Measurements from ENCODE around the gene TACSTD2.
"Not testable (repeated sequence)": the region's sequence is repeated elsewhere in the genome, so short reads cannot be mapped to it uniquely, and the experiment has no call there.

The TACSTD2 gene

DNA sequence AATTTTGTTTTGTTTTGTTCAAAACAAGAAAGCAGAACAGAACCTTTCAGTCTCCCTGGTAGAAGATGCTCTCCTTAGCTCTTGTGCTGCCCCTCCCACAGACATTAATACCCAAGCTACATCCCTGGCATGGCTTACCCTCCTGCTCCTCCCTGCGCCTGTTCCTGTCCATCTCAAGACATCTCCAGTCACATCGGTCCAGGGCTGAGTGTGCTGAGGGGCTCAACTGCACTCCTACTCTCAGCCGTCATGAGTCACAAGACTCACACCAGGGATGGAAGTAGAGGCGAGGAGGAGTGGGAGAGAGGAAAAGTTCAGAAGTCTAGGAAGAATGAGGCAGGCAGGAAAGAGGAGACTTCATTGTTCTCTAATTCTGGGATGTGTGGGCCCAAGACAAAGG, 9.2 kb upstream of the TACSTD2 start:
- DNase-seq = no peak

DNA sequence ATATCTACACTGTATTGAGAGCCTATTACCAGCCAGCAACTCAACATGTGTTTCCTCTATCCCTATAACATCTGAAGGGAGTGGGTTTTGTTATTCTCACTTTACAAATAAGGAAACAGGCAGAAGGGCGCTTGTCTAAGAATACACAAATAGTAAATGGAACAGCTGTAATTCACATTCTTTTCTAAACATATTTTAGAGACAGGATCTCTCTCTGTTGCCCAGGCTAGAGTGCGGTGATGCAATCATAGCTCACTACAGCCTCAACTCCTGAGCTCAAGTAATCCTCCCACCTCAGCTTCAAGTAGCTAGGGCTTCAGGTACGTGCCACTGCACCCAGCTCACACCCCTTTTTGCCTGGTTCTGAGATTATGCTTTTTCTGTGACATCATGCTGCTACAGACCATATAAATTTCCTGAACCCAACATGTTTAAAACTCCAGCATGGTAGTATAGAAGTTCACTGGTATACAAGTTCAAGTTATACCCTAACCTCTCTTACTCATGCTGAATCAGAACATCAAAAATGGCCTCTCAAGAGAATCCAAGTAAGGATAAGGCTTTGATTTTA, 8.6 kb upstream of the TACSTD2 start:
- DNase-seq = no peak

DNA sequence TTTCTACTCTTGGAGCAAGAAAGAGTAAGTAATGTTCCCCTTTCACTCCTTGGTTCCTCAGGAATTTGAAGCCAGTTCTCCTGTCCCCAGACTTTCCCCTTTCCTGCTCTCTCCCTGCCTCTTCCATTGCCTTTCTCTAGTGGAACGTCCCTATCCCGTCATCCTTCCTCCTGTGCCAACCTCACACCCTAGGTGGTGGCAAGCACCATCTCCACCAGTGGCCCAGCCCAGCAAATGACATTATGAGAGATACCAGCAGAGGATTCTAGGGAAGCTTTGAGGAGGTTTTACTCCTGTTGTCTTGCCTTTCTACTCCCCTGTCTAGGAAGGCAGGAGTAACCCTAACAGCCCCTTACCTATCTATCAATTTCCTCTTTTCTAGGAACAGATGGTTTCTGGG, 8.1 kb upstream of the TACSTD2 start:
- DNase-seq = no peak

DNA sequence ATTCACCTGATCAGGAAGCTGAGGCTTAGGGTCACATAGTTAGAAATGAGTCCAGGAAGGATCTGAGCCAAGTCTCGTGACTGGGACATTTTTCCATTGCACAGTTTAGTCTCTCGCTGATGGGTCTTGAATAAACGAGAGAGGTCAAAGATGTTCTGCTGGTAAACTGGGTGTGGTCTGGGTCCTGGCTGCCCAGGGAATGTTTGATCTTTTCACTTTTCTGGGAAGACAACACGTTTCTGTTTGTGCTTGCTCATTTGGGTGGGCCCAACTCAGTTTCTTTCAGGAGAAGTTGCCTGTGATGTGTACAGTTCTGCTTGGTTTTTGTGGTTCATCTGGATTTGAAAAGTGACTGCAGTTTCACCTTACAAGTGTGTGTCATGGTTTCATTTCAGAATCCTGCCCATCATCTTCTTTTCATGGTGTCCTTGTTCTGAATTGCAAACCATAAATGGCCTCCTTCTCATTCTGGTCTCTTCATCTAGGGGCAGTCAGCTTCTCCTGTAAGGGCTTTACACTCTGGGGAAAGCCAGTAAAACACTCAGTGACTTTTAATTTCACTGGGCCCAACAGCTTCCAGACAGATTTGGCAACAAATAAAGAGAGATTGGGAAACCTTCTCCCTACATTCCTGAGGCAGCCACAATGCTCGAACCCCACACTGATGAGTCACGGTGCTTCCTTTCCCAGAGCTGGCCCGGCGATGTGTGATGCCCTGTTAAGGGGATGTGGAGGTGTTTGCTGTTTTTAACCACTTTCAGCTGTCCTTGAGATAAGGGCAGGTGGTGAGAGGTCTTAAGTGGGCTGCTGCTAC, 7.2 kb upstream of the TACSTD2 start:
- DNase-seq = no peak

DNA sequence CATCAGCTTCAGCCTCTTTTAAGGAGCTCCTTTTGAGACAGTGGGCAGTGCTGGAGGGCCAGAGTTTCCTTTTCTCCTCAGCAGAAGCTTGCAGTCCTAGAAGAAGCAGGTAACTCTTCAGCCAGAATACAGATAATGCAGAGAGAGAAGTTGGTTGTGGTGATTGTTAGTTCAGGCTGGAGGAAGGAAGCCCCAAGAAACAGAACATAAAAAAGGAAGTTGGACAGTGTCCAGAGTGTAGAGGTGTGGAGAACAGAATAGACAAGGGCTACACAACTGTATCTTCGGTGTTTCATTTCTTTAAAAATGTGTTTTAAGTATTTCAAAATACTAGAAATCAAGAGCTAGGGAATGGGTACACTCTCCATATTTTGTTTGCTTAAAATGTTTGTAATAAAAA, 6.4 kb upstream of the TACSTD2 start:
- DNase-seq = no peak

DNA sequence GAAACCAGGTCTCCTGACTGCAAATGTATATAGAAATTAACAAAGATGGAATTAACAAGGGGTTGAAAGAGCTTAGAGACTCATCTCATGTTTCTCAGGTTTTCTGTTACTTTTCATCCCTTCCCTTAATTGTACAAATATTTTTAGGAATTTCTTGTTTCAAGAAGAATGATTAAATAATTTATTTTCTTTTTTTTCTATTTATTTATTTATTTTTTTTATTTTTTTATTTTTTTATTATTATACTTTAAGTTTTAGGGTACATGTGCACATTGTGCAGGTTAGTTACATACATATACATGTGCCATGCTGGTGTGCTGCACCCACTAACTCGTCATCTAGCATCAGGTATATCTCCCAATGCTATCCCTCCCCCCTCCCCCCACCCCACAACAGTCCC, 5.1 kb upstream of the TACSTD2 start:
- DNase-seq = not testable (repeated sequence)

DNA sequence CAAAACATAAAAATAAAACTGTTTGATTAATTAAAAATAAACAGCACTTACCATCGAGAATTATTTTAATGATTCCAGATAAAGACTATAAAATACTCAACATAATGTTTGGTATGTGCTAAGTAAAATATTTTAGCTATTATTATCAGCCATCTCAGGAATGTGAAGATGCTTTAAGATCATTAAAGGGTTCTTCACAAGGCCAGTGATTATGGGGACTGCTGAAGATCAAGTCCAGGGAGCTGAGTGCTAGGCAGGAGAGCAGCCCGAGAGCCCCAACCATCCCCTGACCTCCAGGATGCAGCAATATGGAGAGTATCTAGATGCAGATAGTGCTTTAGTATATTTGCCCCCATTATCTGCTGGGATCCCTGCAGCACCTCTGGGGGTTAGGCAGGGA, 4.6 kb upstream of the TACSTD2 start:
- DNase-seq = no peak

DNA sequence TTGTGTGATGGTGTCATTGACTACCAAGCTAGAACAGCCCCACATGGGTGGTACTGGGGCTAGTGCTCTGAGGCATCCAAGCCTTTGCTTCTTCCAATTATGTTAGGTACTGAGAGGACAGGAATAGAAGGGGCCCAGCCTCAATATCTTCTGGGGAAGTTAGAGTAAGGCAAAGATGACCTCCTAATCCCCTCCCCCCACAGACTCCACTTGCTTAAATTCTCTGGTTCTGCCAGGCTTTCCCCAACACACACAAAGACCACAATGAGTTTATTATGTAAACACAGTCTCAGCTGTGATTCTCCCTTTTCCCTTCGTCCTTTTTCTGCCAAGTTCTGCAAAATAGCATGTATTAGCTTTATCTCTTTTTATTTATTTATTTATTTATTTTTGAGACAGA, 3.1 kb upstream of the TACSTD2 start:
- no peak for DNase-seq

DNA sequence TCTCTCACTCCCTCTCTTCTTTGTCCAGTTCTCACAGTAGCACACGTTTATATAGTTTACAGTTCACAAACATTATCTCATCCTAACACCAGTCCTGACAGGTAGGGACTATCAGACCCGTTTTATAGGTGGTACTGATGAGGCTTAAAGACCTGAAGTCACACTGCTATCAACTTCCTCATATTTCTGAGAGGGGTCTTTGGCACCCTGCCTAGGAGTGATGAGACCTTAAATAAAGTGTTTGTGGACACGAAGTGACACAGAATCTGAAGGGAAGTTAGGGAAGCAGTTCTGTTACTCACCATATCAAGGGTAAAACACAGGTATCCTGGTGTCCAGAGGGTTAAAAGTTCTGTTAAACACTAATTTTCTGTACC, 590 bp upstream of the TACSTD2 start:
- no peak for DNase-seq

DNA sequence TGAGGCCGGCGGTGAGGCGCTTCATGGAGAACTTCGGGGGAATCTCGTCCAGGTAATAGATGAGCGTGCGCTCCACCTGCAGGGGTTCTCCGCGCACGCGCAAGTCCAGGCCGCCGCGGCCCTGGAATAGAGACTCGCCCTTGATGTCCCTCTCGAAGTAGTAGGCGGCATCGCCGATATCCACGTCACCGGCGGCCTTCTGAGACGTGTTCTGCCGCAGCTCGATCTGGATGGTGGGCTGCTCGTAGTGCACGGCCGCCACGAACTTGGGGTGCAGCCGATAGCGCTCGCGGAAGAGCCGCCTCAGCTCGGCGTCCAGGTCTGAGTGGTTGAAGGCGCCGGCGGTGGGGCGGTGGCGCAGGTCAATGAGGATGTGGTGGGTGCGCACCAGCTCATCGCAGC, 726 bp downstream of the TACSTD2 start:
- no peak for DNase-seq

DNA sequence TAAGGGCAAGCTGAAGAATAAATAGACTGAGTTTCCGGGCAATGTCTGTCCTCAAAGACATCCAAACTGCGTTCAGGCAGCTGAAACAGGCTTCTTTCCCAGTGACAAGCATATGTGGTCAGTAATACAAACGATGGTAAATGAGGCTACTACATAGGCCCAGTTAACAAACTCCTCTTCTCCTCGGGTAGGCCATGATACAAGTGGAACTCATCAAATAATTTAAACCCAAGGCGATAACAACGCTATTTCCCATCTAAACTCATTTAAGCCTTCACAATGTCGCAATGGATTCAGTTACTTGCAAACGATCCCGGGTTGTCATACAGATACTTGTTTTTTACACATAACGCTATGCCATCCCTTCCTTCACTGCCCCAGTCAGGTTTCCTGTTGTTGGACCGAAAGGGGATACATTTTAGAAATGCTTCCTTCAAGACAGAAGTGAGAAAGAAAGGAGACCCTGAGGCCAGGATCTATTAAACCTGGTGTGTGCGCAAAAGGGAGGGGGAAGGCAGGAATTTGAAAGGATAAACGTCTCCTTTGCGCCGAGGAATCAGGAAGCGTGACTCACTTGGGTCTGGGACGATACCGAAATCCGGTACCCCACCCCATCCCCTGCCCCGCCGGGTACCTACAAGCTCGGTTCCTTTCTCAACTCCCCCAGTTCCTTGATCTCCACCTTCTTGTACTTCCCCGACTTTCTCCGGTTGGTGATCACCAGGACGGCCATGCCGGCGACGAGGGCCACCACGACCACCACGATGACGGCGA, 1.3 kb downstream of the TACSTD2 start:
- DNase-seq = no peak

DNA sequence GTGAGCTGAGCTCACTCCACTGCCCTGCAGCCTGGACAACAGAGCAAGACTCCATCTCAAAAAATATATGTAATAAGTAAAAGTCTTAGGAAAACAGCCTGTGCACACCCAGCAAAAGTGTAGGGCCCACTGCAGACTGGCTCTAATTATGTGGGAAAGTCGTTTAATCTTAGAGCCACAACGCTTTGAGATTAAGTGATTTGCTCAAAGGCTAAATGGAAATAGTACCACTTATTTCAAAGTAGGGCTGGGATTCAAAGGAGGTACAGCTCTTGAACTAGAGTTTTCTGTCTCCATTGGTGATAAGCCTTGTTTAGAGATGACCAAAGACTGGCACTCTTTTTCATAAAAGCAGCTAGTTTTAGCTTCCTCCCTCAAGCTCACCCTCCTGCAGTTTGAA, 2.2 kb downstream of the TACSTD2 start:
- no peak for DNase-seq

DNA sequence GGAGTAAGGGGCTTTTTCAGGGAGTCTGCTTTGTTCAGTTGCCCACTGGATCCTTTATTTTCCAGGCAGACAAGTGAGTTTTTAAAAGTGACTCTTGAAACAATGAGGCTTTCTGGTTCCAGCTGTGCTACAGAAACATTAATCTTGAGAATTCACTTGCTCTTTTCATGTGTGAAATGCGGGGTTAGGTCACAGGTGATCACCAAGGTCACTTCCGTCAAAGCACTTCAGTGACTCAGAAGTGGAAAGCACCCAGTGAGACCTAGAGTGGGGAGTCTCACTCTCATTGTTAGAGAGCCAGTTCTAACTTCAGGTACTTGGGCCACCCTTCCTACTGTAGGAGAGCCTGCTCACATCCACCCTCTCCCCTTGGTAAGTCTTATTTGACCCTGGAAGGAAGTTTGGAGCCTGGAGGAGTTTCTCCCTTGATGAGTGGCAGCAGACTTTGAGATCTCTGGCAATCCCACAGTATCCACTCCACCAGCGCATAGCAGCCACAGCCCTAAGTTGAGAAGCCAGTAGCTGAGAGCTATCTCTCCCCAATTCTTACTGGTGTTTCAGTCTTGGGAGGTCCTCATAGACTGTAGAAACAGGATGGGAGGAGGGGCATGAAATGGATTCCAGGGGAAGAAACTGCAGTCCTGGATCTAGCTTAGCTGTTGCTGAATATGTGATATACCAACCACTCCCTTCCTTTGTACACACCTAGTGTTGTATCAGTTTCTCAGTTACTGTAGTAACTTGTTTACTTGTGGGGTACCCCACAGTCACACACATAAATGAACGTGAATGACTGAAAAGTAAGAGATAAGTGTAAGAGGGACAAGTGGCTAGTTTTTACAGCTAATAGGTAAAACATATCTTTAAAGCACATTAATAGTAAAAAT, 3.1 kb downstream of the TACSTD2 start:
- peak; percentile 46 for DNase-seq

DNA sequence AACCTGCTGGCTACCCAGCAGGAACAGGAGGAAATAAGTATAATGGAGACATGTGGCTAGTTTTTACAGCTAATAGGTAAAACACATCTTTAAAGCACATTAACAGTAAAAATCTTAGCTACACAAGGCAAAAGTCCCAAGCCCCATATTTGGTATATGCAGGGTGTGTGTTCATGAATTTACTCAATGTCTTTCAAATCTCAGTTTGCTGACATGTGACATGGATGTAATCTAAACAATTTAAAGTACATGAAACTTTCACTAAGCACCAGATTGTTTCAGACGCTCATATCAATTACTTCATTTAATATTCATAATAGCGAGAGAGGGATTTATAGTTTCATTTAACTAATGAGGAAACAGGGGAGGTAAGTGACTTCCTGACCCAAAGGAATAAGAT, 3.9 kb downstream of the TACSTD2 start:
- no peak for DNase-seq

DNA sequence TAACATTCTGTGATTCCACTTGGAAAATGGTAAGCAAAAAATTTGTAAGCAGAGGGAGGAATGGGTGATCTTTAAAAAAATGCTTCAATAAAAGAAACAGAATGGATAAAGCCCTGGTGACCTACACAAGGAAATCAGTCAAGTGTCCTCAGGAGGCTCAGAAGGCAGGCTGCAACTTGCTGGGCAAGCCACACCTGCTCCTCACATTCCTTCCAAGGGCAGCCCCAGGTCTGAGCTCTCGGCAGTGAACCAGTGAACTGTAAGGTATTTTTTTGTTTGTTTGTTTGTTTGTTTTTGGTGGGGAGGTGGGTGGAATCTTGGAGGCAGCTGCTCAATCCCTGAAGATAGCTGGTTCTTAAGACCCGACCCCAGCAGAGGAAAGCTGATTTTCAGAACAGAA, 4.4 kb downstream of the TACSTD2 start:
- no peak for DNase-seq

DNA sequence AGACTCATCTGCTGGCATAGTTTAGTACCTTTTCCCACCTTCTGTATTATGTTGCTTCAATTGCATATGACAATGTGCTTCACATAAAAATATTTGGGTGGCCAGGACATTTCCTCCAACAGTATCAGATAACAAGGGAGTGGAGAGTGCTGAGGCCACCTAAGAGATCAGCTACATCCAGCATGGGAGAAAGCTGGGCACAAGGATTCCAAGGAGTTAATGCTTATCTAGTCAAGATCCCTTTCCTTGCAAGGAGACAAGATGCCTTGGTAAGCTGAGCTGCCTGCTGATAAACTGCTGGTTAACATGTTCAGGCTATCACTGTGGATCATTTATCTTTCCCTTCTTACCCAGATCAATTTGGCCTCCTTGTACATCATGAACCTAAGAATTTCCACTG, 5.4 kb downstream of the TACSTD2 start:
- no peak for DNase-seq

DNA sequence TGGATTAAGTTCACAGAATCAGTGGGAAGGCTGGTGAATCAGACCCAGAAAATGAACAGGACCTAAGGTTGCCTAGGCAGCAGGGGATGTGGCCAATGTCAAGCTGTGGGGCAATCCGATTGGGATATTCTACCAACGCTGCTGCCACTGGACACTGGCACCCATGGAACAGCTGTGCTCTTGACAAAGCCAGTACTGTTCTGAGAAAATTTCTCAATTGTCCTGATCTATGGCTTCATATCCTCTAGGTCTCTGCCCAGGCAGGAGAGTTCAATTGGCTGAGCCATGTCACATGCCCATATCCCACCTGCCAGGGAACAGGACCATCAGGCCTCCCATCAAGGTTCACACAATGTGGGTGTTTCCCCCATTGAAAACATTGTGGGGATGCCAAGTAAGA, 6.2 kb downstream of the TACSTD2 start:
- DNase-seq = no peak

DNA sequence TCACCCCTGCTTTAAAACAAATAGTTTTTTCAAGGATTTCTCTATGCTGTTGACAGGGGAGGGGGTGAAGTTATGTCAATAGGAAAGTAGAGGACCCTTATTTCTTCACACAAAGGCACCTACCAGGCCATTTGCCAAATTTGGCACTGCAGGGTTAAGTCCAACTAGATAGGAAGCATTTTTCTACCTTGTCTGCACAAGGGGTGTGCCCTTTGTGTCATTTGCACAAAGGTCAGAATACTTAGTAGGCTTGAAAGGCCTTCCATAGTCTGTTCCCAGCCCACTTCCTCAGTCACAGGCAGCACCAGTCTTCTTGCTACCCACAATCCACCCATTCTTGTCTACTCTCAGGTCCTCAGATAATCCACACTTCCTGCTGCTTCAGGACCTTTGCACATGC, 7.0 kb downstream of the TACSTD2 start:
- no peak for DNase-seq

DNA sequence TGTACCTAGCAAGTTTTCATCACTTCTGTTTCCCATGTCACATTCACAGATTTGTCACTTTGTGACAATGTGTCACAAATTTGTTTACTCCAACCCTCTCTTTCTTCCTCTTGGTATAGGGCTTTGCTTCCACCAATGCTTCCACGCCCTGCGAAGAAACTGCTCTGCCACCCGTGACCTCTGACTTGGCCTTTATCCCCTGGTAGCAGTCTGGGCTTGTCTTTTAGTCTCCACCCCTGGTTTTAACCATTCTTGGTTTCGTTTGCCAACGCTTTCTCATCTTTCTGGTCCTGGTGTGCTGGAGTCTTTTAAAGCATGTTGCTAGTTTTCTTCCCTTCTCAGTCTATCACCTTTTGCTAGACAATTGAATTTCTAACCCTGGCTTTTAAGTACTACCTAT, 8.1 kb downstream of the TACSTD2 start:
- DNase-seq = no peak

DNA sequence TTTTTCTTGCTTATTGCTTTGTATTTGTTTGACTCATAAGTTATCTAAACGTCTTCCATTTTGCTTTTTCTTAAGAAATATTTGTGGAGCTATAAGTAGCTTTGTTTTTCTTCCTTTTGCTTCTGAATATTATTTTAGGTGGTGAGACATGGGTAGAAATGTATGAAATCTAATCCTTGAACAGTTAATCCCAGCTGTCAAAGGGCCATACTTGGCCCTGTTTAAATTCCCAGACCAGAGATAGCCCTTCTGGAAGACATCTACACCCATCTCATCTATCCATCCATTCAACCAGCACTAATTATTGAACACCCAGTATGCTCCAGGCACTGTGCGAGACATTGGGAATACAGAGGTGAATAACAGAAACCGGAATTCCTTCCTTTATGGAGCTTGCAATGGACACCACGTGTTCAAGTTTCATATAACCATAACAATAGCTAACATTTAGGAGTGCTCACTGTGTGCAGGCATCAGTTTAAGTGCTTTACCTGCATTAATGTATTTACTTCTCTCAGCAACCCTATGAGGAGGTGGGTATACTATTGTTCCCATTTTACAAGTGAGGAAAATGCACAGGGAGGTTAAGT, 8.7 kb downstream of the TACSTD2 start:
- no peak for DNase-seq

DNA sequence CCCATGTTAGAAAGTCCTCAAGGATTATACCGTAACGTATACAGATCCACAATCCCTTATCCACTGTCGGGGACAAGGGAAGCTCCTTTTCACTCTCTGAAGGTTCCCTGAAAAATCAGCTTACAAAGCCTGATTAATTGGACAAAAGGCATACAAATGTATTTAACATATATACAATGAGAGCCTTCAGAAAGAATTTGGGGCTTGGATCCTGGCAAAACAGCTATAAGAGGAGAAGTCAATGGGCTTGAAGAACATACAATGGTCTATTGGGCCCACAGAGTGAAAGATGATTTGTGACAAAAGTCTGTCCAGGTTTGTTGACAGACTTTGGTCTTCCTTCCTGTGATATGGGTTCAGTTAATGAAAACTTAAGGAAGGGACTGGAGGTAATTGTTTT, 10.7 kb downstream of the TACSTD2 start:
- no peak for DNase-seq

DNA sequence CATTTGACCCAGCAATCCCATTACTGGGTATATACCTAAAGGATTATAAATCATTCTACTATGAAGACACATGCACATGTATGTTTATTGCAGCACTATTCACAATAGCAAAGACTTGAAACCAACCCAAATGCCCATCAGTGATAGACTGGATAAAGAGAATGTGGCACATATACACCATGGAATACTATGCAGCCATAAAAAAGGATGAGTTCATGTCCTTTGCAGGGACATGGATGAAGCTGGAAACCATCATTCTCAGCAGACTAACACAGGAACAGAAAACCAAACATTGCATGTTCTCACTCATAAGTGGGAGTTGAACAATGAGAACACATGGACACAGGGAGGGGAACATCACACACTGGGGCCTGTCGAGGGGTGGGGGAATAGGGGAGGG, 13.3 kb downstream of the TACSTD2 start:
- DNase-seq = not testable (repeated sequence)

DNA sequence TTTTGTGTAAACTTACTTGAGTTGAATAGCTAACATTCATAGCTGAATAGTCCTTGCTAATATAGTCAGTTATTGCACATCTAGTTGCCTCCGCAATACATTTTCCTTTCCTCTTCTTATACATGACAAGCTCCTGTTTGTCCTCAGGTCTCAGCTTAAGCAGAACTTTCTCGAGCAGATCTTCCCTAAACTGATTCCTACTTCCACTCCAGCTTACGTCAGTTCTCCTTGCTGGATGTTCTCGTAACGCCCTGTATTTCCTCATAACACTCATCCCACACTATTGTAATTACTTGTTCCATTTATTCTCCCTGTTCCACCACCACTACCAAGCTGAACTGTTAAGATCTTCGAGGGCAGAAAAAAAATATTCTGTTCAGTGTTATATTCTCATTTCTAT, 15.4 kb downstream of the TACSTD2 start:
- no peak for DNase-seq

Measured in central memory CD4-positive, alpha-beta T cell (primary cell).